HEK293 (cell line): ENCODE data around the gene DLK1.
A peak's percentile ranks its signal among the peaks of the same experiment; 100 is the strongest.

ENCODE experiments used
- BCL11B ChIP-seq: fragments of 450-650 bp; formaldehyde crosslinking; IDR thresholded peaks from 2 replicates; pipeline ENCODE4 v1.5.1; 2016; ENCODE audit warnings: low read depth, missing biosample characterization, missing genetic modification characterization
- EGR2 ChIP-seq: fragments of 450-650 bp; formaldehyde crosslinking; IDR thresholded peaks from 2 replicates; pipeline ENCODE4 v1.5.1; 2016; ENCODE audit warnings: low read depth, missing biosample characterization, missing genetic modification characterization
- GLIS1 ChIP-seq: fragments of 450-650 bp; formaldehyde crosslinking; IDR thresholded peaks from 2 replicates; pipeline ENCODE4 v1.5.1; 2016; ENCODE audit warnings: missing biosample characterization, missing genetic modification characterization
- KLF10 ChIP-seq: fragments of 450-650 bp; IDR thresholded peaks from 2 replicates; pipeline ENCODE4 v1.5.1; 2018; ENCODE audit warnings: missing biosample characterization, mild to moderate bottlenecking, missing genetic modification characterization
- SCRT1 ChIP-seq: fragments of 450-650 bp; formaldehyde crosslinking; IDR thresholded peaks from 2 replicates; pipeline ENCODE4 v1.5.1; 2016; ENCODE audit warnings: missing biosample characterization, missing genetic modification characterization, borderline replicate concordance
- TRIM28 ChIP-seq: IDR thresholded peaks from 2 replicates; pipeline ENCODE4 v1.6.1; 2011; ENCODE audit warnings: low read length, control low read depth, borderline replicate concordance
- YY2 ChIP-seq: fragments of 450-650 bp; formaldehyde crosslinking; IDR thresholded peaks from 2 replicates; pipeline ENCODE4 v1.5.1; 2016; ENCODE audit warnings: missing biosample characterization, missing genetic modification characterization
- ZBTB21 ChIP-seq: fragments of 450-650 bp; formaldehyde crosslinking; IDR thresholded peaks from 2 replicates; pipeline ENCODE4 v1.5.1; 2017; ENCODE audit warnings: missing biosample characterization, missing genetic modification characterization
- ZBTB48 ChIP-seq: fragments of 450-650 bp; formaldehyde crosslinking; IDR thresholded peaks from 2 replicates; pipeline ENCODE4 v1.5.1; 2016; ENCODE audit warnings: missing biosample characterization, missing genetic modification characterization
- ZBTB8A ChIP-seq: fragments of 450-650 bp; formaldehyde crosslinking; IDR thresholded peaks from 2 replicates; pipeline ENCODE4 v1.5.1; 2016; ENCODE audit warnings: missing biosample characterization, missing genetic modification characterization
- ZEB2 ChIP-seq: fragments of 450-650 bp; formaldehyde crosslinking; IDR thresholded peaks from 2 replicates; pipeline ENCODE4 v1.5.1; 2016; ENCODE audit warnings: missing biosample characterization, missing genetic modification characterization
- ZFP37 ChIP-seq: fragments of 450-650 bp; formaldehyde crosslinking; IDR thresholded peaks from 2 replicates; pipeline ENCODE4 v1.5.1; 2016; ENCODE audit warnings: missing biosample characterization, missing genetic modification characterization
- ZNF121 ChIP-seq: fragments of 450-650 bp; formaldehyde crosslinking; IDR thresholded peaks from 2 replicates; pipeline ENCODE4 v1.5.1; 2016; ENCODE audit warnings: missing biosample characterization, missing genetic modification characterization
- ZNF221 ChIP-seq: fragments of 450-650 bp; formaldehyde crosslinking; IDR thresholded peaks from 2 replicates; pipeline ENCODE4 v1.5.1; 2017; ENCODE audit warnings: missing biosample characterization, missing genetic modification characterization, borderline replicate concordance
- ZNF239 ChIP-seq: fragments of 450-650 bp; formaldehyde crosslinking; IDR thresholded peaks from 2 replicates; pipeline ENCODE4 v1.5.1; 2016; ENCODE audit warnings: missing biosample characterization, missing genetic modification characterization
- ZNF248 ChIP-seq: fragments of 450-650 bp; formaldehyde crosslinking; IDR thresholded peaks from 2 replicates; pipeline ENCODE4 v1.5.1; 2017; ENCODE audit warnings: missing biosample characterization, missing genetic modification characterization
- ZNF274 ChIP-seq, 2 experiments: fragments of 200-500 bp in 1 of 2; fragments of 450-650 bp in 1 of 2; sonication (Bioruptor generic) in 1 of 2; formaldehyde crosslinking in 1 of 2; IDR thresholded peaks; 2 replicates each; pipeline versions ENCODE4 v1.5.1 to v1.6.1; 2014 to 2016; ENCODE audit warnings: borderline replicate concordance in 1 of 2, inconsistent platforms in 1 of 2, low read length in 1 of 2, missing biosample characterization in 1 of 2, missing genetic modification characterization in 1 of 2
- ZNF302 ChIP-seq: fragments of 450-650 bp; formaldehyde crosslinking; IDR thresholded peaks from 2 replicates; pipeline ENCODE4 v1.5.1; 2016; ENCODE audit warnings: missing biosample characterization, missing genetic modification characterization, low read depth
- ZNF324 ChIP-seq: fragments of 450-650 bp; formaldehyde crosslinking; IDR thresholded peaks from 2 replicates; pipeline ENCODE4 v1.5.1; 2016; ENCODE audit warnings: missing biosample characterization, missing genetic modification characterization
- ZNF341 ChIP-seq: fragments of 450-650 bp; formaldehyde crosslinking; IDR thresholded peaks from 2 replicates; pipeline ENCODE4; 2016; ENCODE audit warnings: low read depth, missing biosample characterization, missing genetic modification characterization
- ZNF394 ChIP-seq: fragments of 450-650 bp; formaldehyde crosslinking; IDR thresholded peaks from 2 replicates; pipeline ENCODE4 v1.5.1; 2016; ENCODE audit warnings: missing biosample characterization, missing genetic modification characterization, mild to moderate bottlenecking, moderate library complexity, borderline replicate concordance
- ZNF529 ChIP-seq: fragments of 450-650 bp; formaldehyde crosslinking; IDR thresholded peaks from 2 replicates; pipeline ENCODE4 v1.5.1; 2017; ENCODE audit warnings: missing genetic modification characterization, missing biosample characterization; ENCODE audit not compliant: insufficient replicate concordance
- ZNF561 ChIP-seq: fragments of 450-650 bp; IDR thresholded peaks from 2 replicates; pipeline ENCODE4 v1.5.1; 2018; ENCODE audit warnings: missing biosample characterization, missing genetic modification characterization, borderline replicate concordance
- ZNF585B ChIP-seq: fragments of 450-650 bp; formaldehyde crosslinking; IDR thresholded peaks from 2 replicates; pipeline ENCODE4 v1.5.1; 2016; ENCODE audit warnings: missing biosample characterization, missing genetic modification characterization
- ZNF600 ChIP-seq: fragments of 450-650 bp; formaldehyde crosslinking; IDR thresholded peaks from 2 replicates; pipeline ENCODE4 v1.5.1; 2016; ENCODE audit warnings: missing biosample characterization, missing genetic modification characterization
- ZNF624 ChIP-seq: fragments of 450-650 bp; formaldehyde crosslinking; IDR thresholded peaks from 2 replicates; pipeline ENCODE4 v1.5.1; 2017; ENCODE audit warnings: missing biosample characterization, missing genetic modification characterization
- ZNF626 ChIP-seq: fragments of 450-650 bp; sonication (Bioruptor Pico); formaldehyde crosslinking; IDR thresholded peaks from 2 replicates; pipeline ENCODE4 v1.5.1; 2018; ENCODE audit warnings: missing biosample characterization, missing genetic modification characterization, inconsistent platforms
- ZNF701 ChIP-seq: fragments of 450-650 bp; formaldehyde crosslinking; IDR thresholded peaks from 2 replicates; pipeline ENCODE4 v1.5.1; 2016; ENCODE audit warnings: missing biosample characterization, missing genetic modification characterization
- TF ChIP-seq, protein P1 (sequence below): fragments of 450-650 bp; formaldehyde crosslinking; IDR thresholded peaks from 2 replicates; pipeline ENCODE4 v1.5.1; 2016; ENCODE audit warnings: missing biosample characterization, missing genetic modification characterization
- TF ChIP-seq, protein P2 (sequence below): fragments of 450-650 bp; formaldehyde crosslinking; IDR thresholded peaks from 2 replicates; pipeline ENCODE4 v1.5.1; 2016; ENCODE audit warnings: missing biosample characterization, missing genetic modification characterization
- TF ChIP-seq, protein P3 (sequence below): fragments of 450-650 bp; formaldehyde crosslinking; IDR thresholded peaks from 2 replicates; pipeline ENCODE4 v1.5.1; 2016; ENCODE audit warnings: missing biosample characterization, missing genetic modification characterization, low read depth
- TF ChIP-seq, protein P4 (sequence below): fragments of 450-650 bp; formaldehyde crosslinking; IDR thresholded peaks from 2 replicates; pipeline ENCODE4 v1.5.1; 2017; ENCODE audit warnings: missing biosample characterization, mild to moderate bottlenecking, missing genetic modification characterization, moderate library complexity
- TF ChIP-seq, protein P5 (sequence below): fragments of 450-650 bp; formaldehyde crosslinking; IDR thresholded peaks from 2 replicates; pipeline ENCODE4 v1.5.1; 2016; ENCODE audit warnings: missing biosample characterization, missing genetic modification characterization

The DLK1 gene

DNA sequence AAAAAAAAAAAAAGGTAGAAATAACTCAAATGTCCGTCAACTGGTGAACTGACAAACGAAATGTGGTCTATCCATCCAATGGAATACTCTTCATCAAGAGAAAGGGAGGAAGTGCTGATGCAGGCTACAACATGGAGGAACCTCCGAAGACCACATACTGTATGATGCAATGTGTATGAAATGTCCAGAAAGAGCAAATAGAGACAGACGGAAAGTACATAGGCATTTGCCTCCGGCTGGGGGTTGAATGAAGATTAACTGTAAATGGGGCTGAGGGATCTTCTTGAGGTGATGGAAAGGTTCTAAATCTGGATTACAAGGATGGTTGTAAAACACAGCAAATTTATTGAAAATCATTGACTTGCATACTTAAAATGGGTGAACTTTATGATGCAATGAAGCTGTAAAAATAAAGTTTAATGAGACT, 35.4 kb downstream of the DLK1 start (continued):
- TF ChIP-seq ZBTB21 (peak; percentile 13; the same call in 1 of the 2 replicates), GLIS1 (tag by site-specific recombination) (no peak), ZNF585B (tag by site-specific recombination) (no peak), ZNF274 (IDR thresholded peaks at IDR 0.05; ENCODE audit: low read length) (no peak), ZNF274 (tag by site-specific recombination; IDR thresholded peaks at IDR 0.05; ENCODE audit: borderline replicate concordance) (no peak), ZEB2 (0 out of 2 replicates have a peak, but pooled peaks have one; percentile 23), YY2 (tag by site-specific recombination) (peak; percentile 49; the same call in 1 of the 2 replicates), ZNF324 (peak; percentile 52; the same call in 1 of the 2 replicates), ZNF302 (tag by site-specific recombination) (no peak), BCL11B (tag by site-specific recombination) (no peak), ZNF624 (tag by site-specific recombination) (no peak), ZNF121 (tag by site-specific recombination) (no peak), ZBTB48 (tag by site-specific recombination) (no peak), ZNF248 (tag by site-specific recombination) (no peak), KLF10 (no peak), ZNF529 (tag by site-specific recombination) (no peak), ZNF341 (tag by site-specific recombination) (no peak), ZNF221 (no peak), ZFP37 (tag by site-specific recombination) (no peak), ZNF561 (tag by site-specific recombination) (no peak; the same call in 1 of the 2 replicates), TRIM28 (peak; percentile 72; the same call in 1 of the 2 replicates), ZNF600 (no peak), ZNF394 (no peak), SCRT1 (tag by site-specific recombination) (no peak), ZNF626 (no peak), ZNF239 (tag by site-specific recombination) (no peak), ZNF701 (tag by site-specific recombination) (no peak), EGR2 (tag by site-specific recombination) (no peak), ZBTB8A (tag by site-specific recombination) (no peak)
- TF ChIP-seq, protein P1, sequence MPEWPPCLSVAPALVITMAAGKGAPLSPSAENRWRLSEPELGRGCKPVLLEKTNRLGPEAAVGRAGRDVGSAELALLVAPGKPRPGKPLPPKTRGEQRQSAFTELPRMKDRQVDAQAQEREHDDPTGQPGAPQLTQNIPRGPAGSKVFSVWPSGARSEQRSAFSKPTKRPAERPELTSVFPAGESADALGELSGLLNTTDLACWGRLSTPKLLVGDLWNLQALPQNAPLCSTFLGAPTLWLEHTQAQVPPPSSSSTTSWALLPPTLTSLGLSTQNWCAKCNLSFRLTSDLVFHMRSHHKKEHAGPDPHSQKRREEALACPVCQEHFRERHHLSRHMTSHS (tag by site-specific recombination), result no peak
- TF ChIP-seq, protein P2, sequence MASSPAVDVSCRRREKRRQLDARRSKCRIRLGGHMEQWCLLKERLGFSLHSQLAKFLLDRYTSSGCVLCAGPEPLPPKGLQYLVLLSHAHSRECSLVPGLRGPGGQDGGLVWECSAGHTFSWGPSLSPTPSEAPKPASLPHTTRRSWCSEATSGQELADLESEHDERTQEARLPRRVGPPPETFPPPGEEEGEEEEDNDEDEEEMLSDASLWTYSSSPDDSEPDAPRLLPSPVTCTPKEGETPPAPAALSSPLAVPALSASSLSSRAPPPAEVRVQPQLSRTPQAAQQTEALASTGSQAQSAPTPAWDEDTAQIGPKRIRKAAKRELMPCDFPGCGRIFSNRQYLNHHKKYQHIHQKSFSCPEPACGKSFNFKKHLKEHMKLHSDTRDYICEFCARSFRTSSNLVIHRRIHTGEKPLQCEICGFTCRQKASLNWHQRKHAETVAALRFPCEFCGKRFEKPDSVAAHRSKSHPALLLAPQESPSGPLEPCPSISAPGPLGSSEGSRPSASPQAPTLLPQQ, result peak; percentile 48; the same call in 1 of the 2 replicates
- TF ChIP-seq, protein P3, sequence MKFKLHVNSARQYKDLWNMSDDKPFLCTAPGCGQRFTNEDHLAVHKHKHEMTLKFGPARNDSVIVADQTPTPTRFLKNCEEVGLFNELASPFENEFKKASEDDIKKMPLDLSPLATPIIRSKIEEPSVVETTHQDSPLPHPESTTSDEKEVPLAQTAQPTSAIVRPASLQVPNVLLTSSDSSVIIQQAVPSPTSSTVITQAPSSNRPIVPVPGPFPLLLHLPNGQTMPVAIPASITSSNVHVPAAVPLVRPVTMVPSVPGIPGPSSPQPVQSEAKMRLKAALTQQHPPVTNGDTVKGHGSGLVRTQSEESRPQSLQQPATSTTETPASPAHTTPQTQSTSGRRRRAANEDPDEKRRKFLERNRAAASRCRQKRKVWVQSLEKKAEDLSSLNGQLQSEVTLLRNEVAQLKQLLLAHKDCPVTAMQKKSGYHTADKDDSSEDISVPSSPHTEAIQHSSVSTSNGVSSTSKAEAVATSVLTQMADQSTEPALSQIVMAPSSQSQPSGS (tag by site-specific recombination), result 0 out of 2 replicates have a peak, but pooled peaks have one; percentile 36
- TF ChIP-seq, protein P4, sequence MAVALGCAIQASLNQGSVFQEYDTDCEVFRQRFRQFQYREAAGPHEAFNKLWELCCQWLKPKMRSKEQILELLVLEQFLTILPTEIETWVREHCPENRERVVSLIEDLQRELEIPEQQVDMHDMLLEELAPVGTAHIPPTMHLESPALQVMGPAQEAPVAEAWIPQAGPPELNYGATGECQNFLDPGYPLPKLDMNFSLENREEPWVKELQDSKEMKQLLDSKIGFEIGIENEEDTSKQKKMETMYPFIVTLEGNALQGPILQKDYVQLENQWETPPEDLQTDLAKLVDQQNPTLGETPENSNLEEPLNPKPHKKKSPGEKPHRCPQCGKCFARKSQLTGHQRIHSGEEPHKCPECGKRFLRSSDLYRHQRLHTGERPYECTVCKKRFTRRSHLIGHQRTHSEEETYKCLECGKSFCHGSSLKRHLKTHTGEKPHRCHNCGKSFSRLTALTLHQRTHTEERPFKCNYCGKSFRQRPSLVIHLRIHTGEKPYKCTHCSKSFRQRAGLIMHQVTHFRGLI (tag by site-specific recombination), result no peak
- TF ChIP-seq, protein P5, sequence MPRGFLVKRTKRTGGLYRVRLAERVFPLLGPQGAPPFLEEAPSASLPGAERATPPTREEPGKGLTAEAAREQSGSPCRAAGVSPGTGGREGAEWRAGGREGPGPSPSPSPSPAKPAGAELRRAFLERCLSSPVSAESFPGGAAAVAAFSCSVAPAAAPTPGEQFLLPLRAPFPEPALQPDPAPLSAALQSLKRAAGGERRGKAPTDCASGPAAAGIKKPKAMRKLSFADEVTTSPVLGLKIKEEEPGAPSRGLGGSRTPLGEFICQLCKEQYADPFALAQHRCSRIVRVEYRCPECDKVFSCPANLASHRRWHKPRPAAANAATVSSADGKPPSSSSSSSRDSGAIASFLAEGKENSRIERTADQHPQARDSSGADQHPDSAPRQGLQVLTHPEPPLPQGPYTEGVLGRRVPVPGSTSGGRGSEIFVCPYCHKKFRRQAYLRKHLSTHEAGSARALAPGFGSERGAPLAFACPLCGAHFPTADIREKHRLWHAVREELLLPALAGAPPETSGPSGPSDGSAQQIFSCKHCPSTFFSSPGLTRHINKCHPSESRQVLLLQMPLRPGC (tag by site-specific recombination), result no peak
